Left ventricle myocardium inferior (tissue), 1 donor: ENCODE results near the gene LIPI. TPM values are rescaled to one million over a fixed set of nuclear protein-coding genes. Genes with fewer than 3 reads are reported as not detected.
"Not testable (repeated sequence)": the region's sequence is repeated elsewhere in the genome, so short reads cannot be mapped to it uniquely, and the experiment has no call there.

Experiments used
- DNase-seq: peaks from one replicate; pipeline ENCODE4 v3.0.0-alpha.2; 2020
- H3K27ac ChIP-seq: fragments of 200-600 bp; replicated peaks from 2 replicates; pipeline ENCODE4 v1.8.0; 2021
- H3K27me3 ChIP-seq: fragments of 200-600 bp; 2 replicates; pipeline ENCODE4 v1.8.0; 2021; ENCODE audit warnings: low read depth
- H3K36me3 ChIP-seq: fragments of 200-600 bp; 2 replicates; pipeline ENCODE4 v1.8.0; 2021
- H3K4me1 ChIP-seq: fragments of 200-600 bp; 2 replicates; pipeline ENCODE4 v1.8.0; 2021
- H3K4me3 ChIP-seq: fragments of 200-600 bp; 2 replicates; pipeline ENCODE4 v1.8.0; 2021; ENCODE audit warnings: mild to moderate bottlenecking, moderate library complexity
- H3K9me3 ChIP-seq: fragments of 200-600 bp; replicated peaks from 2 replicates; pipeline ENCODE4 v1.8.0; 2021
- intact Hi-C: fragments of 100-400 bp; cut with micrococcal nuclease; formaldehyde crosslinking; loops from one replicate; pipeline ENCODE4 v1.11.0; 2022
- total RNA-seq: library from RNA; stranded (reverse); fragmentation: NEBNext Ultra II Directional; extraction: Animal tissue kit (Norgen Biotek cat#: 25700); gene quantifications from one replicate; pipeline ENCODE4 v1.2.1, GENCODE V29; 2021
- TF ChIP-seq, protein P1 (sequence below): fragments of 200-600 bp; IDR thresholded peaks from 2 replicates; pipeline ENCODE4 v1.8.0; 2021; ENCODE audit warnings: antibody characterized with exemption, mild to moderate bottlenecking, borderline replicate concordance
- donor health status: DM: no; HTN: yes; CAD: no; lungs with severe emphysema.

Gene LIPI
- total RNA-seq, 1 donor from 2014 or later = not detected

DNA sequence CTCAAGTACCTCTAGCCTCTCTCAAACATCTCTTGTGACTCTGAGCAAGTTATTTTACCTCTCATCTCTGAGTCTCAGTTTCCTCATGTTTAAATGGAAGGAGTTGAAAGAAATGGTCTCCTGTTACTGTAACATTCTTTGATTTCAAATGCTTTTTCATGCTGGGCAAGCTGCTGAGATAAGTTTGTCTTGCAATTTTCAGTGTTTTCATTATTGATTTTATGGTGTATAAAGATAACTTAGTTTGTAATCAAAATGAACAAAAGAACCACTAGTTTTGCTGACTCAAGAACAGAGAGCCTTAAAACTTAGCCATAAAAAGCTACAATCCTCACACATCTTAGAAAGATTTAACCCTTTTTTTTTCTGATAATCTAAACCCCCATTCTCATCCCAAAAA lies 4.5 kb downstream of the LIPI start:
- intact Hi-C loops = no loop called here
- TF ChIP-seq, protein P1, sequence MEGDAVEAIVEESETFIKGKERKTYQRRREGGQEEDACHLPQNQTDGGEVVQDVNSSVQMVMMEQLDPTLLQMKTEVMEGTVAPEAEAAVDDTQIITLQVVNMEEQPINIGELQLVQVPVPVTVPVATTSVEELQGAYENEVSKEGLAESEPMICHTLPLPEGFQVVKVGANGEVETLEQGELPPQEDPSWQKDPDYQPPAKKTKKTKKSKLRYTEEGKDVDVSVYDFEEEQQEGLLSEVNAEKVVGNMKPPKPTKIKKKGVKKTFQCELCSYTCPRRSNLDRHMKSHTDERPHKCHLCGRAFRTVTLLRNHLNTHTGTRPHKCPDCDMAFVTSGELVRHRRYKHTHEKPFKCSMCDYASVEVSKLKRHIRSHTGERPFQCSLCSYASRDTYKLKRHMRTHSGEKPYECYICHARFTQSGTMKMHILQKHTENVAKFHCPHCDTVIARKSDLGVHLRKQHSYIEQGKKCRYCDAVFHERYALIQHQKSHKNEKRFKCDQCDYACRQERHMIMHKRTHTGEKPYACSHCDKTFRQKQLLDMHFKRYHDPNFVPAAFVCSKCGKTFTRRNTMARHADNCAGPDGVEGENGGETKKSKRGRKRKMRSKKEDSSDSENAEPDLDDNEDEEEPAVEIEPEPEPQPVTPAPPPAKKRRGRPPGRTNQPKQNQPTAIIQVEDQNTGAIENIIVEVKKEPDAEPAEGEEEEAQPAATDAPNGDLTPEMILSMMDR = no peak

DNA sequence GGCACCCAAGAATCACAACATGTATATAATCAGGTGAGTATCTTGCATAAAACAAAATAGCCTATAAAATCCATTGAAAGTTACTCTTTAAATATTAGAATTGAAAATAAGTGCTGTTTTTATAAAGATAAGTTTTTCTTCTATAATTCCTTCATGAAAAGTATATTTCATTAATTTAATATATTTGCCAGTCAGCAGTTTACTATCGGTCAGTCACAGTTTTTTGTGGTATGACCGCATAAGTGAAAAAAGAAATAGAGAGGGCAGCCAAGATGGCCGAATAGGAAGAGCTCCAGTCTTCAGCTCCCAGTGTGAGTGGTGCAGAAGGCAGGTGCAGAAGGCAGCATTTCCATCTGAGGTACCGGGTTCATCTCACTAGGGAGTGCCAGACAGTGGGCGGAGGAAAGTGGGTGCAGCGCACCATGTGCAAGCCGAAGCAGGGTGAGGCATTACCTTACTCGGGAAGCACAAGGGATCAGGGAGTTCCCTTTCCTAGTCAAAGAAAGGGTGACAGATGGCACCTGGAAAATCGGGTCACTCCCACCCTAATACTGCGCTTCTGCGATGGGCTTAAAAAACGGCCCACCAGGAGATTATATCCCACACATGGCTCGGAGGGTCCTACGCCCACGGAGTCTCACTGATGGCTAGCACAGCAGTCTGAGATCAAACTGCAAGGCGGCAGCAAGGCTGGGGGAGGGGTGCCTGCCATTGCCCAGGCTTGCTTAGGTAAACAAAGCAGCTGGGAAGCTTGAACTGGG lies 44.1 kb downstream of the LIPI start:
- intact Hi-C loops, DNase-seq, H3K9me3 ChIP-seq, H3K36me3 ChIP-seq, H3K4me1 ChIP-seq, H3K27ac ChIP-seq, H3K27me3 ChIP-seq, H3K4me3 ChIP-seq: not testable (repeated sequence)

More for the DNA sequence above, 4.5 kb downstream of the LIPI start:
- H3K36me3 ChIP-seq = no peaks in the 10 kb centered on the region
- no peak overlapping the region for H3K4me3 ChIP-seq
- no peak overlapping the region for H3K27ac ChIP-seq
- peaks cover 4% of the 10 kb centered on the region for H3K9me3 ChIP-seq
- H3K27me3 ChIP-seq = no peaks in the 10 kb centered on the region
- no peaks in the 10 kb centered on the region for H3K4me1 ChIP-seq
- DNase-seq = no peak

DNA sequence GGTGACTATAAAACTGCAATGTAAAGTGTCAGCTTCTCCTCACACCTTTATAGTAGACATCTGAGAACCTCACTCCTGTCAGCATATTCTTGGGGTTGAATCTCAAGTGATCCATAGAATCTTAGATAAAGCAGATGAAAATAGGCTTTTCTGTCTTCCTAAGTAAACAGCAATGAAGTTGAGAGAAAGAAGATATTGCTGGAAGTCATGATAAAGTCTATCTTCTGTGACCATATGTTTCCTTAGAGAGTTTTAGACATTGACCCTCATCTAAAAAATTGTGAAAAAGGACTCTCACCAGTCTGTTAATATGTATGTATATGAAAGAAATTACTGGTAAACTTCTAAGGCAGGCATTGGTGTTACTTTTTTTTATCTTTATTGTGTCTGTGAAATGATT lies 66.8 kb downstream of the LIPI start:
- DNase-seq = no peak
- no peaks in the 10 kb centered on the region for H3K4me1 ChIP-seq
- intact Hi-C loops = no loop called here
- no peaks in the 10 kb centered on the region for H3K36me3 ChIP-seq
- TF ChIP-seq, protein P1 = no peak
- H3K27ac ChIP-seq = no peak overlapping the region
- no peak overlapping the region for H3K4me3 ChIP-seq
- H3K9me3 ChIP-seq = no peaks in the 10 kb centered on the region
- H3K27me3 ChIP-seq = no peaks in the 10 kb centered on the region

DNA sequence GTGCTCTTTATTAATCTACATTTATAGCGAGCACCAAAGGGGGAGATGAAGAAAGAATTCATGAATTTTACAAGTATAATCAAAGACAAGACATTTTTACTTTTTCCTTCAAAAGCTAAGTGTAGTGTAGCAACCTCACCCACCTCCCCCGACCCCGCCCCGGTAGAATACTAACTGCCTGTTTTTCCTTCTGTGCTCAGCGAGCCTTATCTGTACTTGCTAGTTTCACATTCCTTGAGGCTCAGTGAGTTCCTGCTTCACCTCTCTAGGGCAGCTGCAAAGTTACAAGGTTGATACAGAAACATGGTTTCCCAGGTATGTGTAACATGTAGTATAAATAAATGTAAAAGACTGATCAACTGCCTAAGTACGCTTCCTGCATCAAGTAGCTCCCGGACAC lies 86.5 kb downstream of the LIPI start:
- Histone ChIP-seq H3K27ac (no peak overlapping the region), H3K36me3 (no peaks in the 10 kb centered on the region), H3K27me3 (no peaks in the 10 kb centered on the region), H3K4me1 (no peaks in the 10 kb centered on the region), H3K4me3 (no peak overlapping the region), H3K9me3 (peaks cover 15% of the 10 kb centered on the region)
- DNase-seq = no peak
- TF ChIP-seq, protein P1 = no peak
- intact Hi-C loops = no loop called here

DNA sequence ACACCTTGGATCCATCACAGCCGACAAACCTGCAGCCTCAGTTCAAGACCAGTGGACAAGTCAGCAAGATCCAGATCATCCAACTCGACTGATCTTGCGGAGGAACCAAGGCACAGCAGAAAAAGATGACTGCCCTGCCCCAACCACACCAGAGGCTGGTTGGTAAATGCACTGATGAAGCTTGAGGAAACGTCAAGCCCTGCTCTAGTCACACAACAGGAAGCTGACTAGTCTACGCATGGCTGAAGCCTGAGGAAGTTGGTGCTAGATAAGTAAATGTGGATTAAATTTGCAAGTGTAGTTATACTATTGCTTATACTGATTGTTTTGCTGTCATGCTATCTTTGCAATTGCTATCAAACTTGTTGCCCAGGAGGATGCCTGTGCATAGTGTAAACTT lies 89.0 kb downstream of the LIPI start:
- H3K9me3 ChIP-seq = peaks cover 15% of the 10 kb centered on the region
- no peaks in the 10 kb centered on the region for H3K27me3 ChIP-seq
- H3K4me1 ChIP-seq = no peaks in the 10 kb centered on the region
- no peak for DNase-seq
- no peak overlapping the region for H3K27ac ChIP-seq
- intact Hi-C loops = no loop called here
- no peak overlapping the region for H3K4me3 ChIP-seq
- TF ChIP-seq, protein P1 = no peak
- no peaks in the 10 kb centered on the region for H3K36me3 ChIP-seq

DNA sequence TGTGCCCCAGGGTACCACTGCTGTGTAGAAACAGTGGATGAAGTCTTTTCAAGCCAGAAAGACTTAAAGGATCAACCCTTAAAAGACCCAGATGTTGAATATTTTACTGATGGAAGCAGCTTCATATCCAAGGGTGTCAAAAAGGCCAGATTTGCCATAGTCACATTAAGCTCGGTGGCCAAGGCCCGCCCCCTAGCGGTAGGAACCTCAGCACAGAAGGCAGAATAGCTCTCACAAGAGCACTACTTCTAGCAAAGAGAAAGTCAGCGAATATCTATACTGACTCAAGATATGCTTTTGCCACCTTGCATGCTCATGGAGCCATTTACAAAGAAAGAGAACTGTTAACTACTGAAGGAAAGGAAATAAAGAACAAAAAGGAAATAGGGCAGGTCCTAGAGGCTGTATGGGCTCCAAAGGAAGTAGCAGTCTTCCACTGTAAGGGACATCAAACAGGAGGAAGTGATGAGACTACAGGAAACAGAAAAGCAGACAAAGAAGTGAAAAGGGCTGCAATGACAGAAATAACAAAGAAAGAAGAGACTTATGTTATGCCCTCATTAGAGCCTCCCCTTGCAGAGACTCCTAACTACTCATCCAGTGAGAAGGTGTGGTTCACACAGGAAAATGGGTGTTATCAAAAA lies 90.5 kb downstream of the LIPI start:
- H3K27ac ChIP-seq = no peak overlapping the region
- DNase-seq = no peak
- H3K4me1 ChIP-seq = no peaks in the 10 kb centered on the region
- H3K4me3 ChIP-seq = no peak overlapping the region
- peaks cover 15% of the 10 kb centered on the region for H3K9me3 ChIP-seq
- H3K27me3 ChIP-seq = no peaks in the 10 kb centered on the region
- intact Hi-C loops = no loop called here
- TF ChIP-seq, protein P1 = peak; percentile 66
- no peaks in the 10 kb centered on the region for H3K36me3 ChIP-seq
